ENCODE results near the gene SMIM1. TPM values are rescaled to one million over a fixed set of nuclear protein-coding genes. Genes with fewer than 3 reads are reported as not detected.

SMIM1 gene
- total and polyA plus RNA-seq, 9 of the 15 experiments (the other 6 are each of a cell fraction or from before 2014, with no cell fraction given), result 2.3 to 125 (median 24.3) TPM

- TF ChIP-seq RERE (CRISPR knock-in tag; IDR thresholded peaks at IDR 0.05; ENCODE audit: borderline replicate concordance), result no peak
- TF ChIP-seq, protein P1, sequence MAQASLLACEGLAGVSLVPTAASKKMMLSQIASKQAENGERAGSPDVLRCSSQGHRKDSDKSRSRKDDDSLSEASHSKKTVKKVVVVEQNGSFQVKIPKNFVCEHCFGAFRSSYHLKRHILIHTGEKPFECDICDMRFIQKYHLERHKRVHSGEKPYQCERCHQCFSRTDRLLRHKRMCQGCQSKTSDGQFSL (CRISPR knock-in tag; IDR thresholded peaks at IDR 0.05), result peak; percentile 81
- TF ChIP-seq, protein P1 (tag; IDR thresholded peaks at IDR 0.05), result no peak
- TF ChIP-seq, protein P2, sequence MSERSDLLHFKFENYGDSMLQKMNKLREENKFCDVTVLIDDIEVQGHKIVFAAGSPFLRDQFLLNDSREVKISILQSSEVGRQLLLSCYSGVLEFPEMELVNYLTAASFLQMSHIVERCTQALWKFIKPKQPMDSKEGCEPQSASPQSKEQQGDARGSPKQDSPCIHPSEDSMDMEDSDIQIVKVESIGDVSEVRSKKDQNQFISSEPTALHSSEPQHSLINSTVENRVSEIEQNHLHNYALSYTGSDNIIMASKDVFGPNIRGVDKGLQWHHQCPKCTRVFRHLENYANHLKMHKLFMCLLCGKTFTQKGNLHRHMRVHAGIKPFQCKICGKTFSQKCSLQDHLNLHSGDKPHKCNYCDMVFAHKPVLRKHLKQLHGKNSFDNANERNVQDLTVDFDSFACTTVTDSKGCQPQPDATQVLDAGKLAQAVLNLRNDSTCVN (CRISPR knock-in tag; IDR thresholded peaks at IDR 0.05), result no peak
- TF ChIP-seq ELK3 (CRISPR knock-in tag; IDR thresholded peaks at IDR 0.05), result no peak
- TF ChIP-seq ZNF507 (tag; conservative IDR thresholded peaks at IDR 0.05), result no peak
- TF ChIP-seq NFRKB (IDR thresholded peaks at IDR 0.05; ENCODE audit: low read depth), result no peak
- TF ChIP-seq, protein P3, sequence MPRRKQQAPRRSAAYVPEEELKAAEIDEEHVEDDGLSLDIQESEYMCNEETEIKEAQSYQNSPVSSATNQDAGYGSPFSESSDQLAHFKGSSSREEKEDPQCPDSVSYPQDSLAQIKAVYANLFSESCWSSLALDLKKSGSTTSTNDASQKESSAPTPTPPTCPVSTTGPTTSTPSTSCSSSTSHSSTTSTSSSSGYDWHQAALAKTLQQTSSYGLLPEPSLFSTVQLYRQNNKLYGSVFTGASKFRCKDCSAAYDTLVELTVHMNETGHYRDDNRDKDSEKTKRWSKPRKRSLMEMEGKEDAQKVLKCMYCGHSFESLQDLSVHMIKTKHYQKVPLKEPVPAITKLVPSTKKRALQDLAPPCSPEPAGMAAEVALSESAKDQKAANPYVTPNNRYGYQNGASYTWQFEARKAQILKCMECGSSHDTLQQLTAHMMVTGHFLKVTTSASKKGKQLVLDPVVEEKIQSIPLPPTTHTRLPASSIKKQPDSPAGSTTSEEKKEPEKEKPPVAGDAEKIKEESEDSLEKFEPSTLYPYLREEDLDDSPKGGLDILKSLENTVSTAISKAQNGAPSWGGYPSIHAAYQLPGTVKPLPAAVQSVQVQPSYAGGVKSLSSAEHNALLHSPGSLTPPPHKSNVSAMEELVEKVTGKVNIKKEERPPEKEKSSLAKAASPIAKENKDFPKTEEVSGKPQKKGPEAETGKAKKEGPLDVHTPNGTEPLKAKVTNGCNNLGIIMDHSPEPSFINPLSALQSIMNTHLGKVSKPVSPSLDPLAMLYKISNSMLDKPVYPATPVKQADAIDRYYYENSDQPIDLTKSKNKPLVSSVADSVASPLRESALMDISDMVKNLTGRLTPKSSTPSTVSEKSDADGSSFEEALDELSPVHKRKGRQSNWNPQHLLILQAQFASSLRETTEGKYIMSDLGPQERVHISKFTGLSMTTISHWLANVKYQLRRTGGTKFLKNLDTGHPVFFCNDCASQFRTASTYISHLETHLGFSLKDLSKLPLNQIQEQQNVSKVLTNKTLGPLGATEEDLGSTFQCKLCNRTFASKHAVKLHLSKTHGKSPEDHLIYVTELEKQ (CRISPR knock-in tag; IDR thresholded peaks at IDR 0.05), result no peak
- TF ChIP-seq PREB (CRISPR knock-in tag; IDR thresholded peaks at IDR 0.05), result no peak
- no peak for TF ChIP-seq NCOA2 (IDR thresholded peaks at IDR 0.05; ENCODE audit: partially characterized antibody in 2 of 2)
Observed at GRCh38 chr1:3774276-3774945, 1.9 kb downstream of the SMIM1 start (continued).
